Activated T-cell treated with anti-CD3 and anti-CD28 coated beads, Interleukin-2, amount 50 U/mL, for 72 hours (primary cell): ENCODE measurements around the gene FKBP6. TPM values are rescaled to one million over a fixed set of nuclear protein-coding genes. Genes with fewer than 3 reads are reported as not detected.
"Not testable (repeated sequence)": the region's sequence is repeated elsewhere in the genome, so short reads cannot be mapped to it uniquely, and the experiment has no call there.

Experiments
- ATAC-seq, 2 donors: fragments of 150-1000 bp; cut with Tn5 transposase; replicated peaks in 1 of 2; 2 replicates each; pipeline ENCODE4 v1.10.0; 2021; ENCODE audit warnings: moderate library complexity in 2 of 2, mild to moderate bottlenecking in 1 of 2
- DNase-seq, 2 donors: peaks; one replicate each; pipeline ENCODE4 v3.0.0; 2021 to 2022; ENCODE audit warnings: mixed read lengths in 1 of 2
- H3K27ac Mint-ChIP-seq: one replicate; pipeline ENCODE4 v1.8.0; 2022; ENCODE audit warnings: mild to moderate bottlenecking, moderate library complexity, mixed read lengths
- H3K27me3 Mint-ChIP-seq: one replicate; pipeline ENCODE4 v1.8.0; 2022; ENCODE audit warnings: low read depth, mixed read lengths
- H3K36me3 Mint-ChIP-seq, 2 donors: one replicate each; pipeline ENCODE4 v1.8.0; 2022; ENCODE audit warnings: mixed read lengths in 2 of 2, mild to moderate bottlenecking in 1 of 2; ENCODE audit not compliant: insufficient read depth in 2 of 2
- H3K4me1 Mint-ChIP-seq: one replicate; pipeline ENCODE4 v1.8.0; 2022; ENCODE audit warnings: low read depth, mixed read lengths
- H3K4me3 Mint-ChIP-seq, 2 donors: one replicate each; pipeline ENCODE4 v1.8.0; 2022; ENCODE audit warnings: mild to moderate bottlenecking in 2 of 2, mixed read lengths in 2 of 2, moderate library complexity in 2 of 2
- H3K9me3 Mint-ChIP-seq, 2 donors: one replicate each; pipeline ENCODE4 v1.8.0; 2022; ENCODE audit warnings: mixed read lengths in 2 of 2
- total RNA-seq, 2 donors: library from RNA; stranded (reverse); gene quantifications; one replicate each; pipeline ENCODE4 v1.2.3, GENCODE V29; 2022

The FKBP6 gene
- total RNA-seq, 2 donors from 2014 or later, result not detected

DNA sequence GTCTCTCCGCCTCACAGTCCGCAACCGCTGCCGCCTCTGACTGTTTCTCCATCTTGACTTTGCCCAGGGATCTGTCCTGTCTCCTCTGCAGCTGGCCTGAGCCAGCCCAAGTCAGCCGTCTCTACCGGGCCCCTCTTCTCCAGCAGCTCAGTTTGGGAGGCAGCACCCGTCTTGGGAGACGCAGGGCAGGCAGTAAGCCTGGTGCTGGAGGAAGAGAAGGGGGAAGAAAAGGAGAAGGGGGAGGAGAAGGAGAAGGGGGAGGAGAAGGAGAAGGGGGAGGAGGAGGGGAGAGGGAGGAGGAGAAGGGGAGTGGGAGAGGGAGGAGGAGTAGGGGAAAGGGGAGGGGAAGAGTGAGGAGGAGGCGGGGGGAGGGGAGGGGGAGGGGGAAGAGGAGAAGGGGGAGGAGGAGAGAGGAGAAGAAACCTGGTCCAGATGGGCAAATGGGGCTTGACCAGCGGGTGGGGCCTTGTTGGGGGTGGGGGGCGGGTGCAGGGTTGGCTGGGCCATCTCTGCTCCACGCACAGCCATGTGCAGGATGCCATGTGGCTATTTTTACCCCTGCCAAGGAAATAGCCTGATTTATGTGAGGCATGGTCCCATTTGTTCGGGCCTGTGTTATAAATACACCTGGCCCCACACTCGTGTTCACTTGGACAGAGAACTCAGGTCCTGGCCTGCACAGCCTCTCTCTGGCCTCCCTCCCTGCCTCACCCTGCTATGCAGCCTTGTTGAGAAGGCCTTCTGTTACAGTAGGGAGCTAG, 69.7 kb downstream of the FKBP6 start:
- H3K27me3 Mint-ChIP-seq, result no peaks in the 10 kb centered on the region
- no peaks in the 10 kb centered on the region for H3K9me3 Mint-ChIP-seq
- H3K4me1 Mint-ChIP-seq, result no peaks in the 10 kb centered on the region
- H3K27ac Mint-ChIP-seq, result no peak overlapping the region
- ATAC-seq (no peak), DNase-seq (no peak)
- no peaks in the 10 kb centered on the region for H3K36me3 Mint-ChIP-seq
- no peak overlapping the region for H3K4me3 Mint-ChIP-seq

- H3K36me3 Mint-ChIP-seq, H3K27me3 Mint-ChIP-seq, H3K9me3 Mint-ChIP-seq, H3K4me1 Mint-ChIP-seq, H3K27ac Mint-ChIP-seq: not testable (repeated sequence)
- peak; percentile 70 to 75 for DNase-seq
- H3K4me3 Mint-ChIP-seq, result peak overlapping the region; percentile 52 to 54
- peak; percentile 57 to 76 for ATAC-seq
Observed at GRCh38 chr7:73399185-73400050, 71.5 kb downstream of the FKBP6 start.

DNA sequence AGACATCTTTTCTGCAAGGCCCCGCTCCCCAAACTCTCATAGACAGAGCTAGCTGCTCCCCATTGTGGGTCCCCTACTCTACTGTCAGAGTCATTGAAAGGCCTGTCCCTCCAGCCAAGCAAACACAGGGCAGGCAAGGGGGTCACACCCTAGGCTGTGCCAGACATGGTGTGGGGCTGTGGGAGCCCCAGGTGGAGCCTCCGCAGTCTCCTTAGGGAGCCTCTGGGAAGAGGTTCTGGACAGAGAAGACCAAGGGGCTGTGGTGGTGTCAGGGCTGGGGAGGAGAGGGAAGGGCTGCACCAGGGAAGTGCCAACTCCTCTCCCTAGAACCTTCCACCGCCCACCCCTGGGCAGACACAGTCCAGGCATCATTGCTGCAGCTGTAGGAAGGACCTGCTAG, 76.9 kb downstream of the FKBP6 start:
- H3K27me3 Mint-ChIP-seq, ATAC-seq, H3K9me3 Mint-ChIP-seq, H3K27ac Mint-ChIP-seq, H3K36me3 Mint-ChIP-seq, DNase-seq, H3K4me1 Mint-ChIP-seq, H3K4me3 Mint-ChIP-seq: not testable (repeated sequence)

Other genes with a start within 250 kb of the FKBP6 start
- gene SPDYE9, start 242.1 kb upstream of the FKBP6 start, total RNA-seq, result not detected
- gene NSUN5, start 19.3 kb upstream of the FKBP6 start, total RNA-seq, result 10 to 100 TPM; 53.5 to 60.5 TPM
- gene TRIM50, start 79 bp upstream of the FKBP6 start, total RNA-seq, result not detected
- under 1 TPM; 0.14 to 0.29 TPM for gene FZD9, start 105.6 kb downstream of the FKBP6 start, total RNA-seq
- gene BAZ1B, start 194.1 kb downstream of the FKBP6 start, total RNA-seq, result 100 to 1,000 TPM in 1 of 2 donors, 10 to 100 TPM in 1; 94.5 to 105 TPM
- gene BCL7B, start 229.5 kb downstream of the FKBP6 start, total RNA-seq, result 10 to 100 TPM; 64.7 to 71.6 TPM